ENCODE results near the gene THYN1.

- no peak for TF ChIP-seq EZH2 (conservative IDR thresholded peaks at IDR 0.05; ENCODE audit: low read depth, low read length)
- TF ChIP-seq SMYD3 (CRISPR knock-in tag; IDR thresholded peaks at IDR 0.05), result no peak
- TF ChIP-seq ZNF784 (CRISPR knock-in tag; IDR thresholded peaks at IDR 0.05; ENCODE audit: borderline replicate concordance), result no peak
- no peak for TF ChIP-seq HNF4G (IDR thresholded peaks at IDR 0.05; ENCODE audit: borderline replicate concordance, low read depth, low read length)
- TF ChIP-seq HNF4G (CRISPR knock-in tag; IDR thresholded peaks at IDR 0.05; ENCODE audit: borderline replicate concordance, low read depth), result no peak
- no peak for TF ChIP-seq ZNF430 (CRISPR knock-in tag; IDR thresholded peaks at IDR 0.05)
- TF ChIP-seq SP1 (IDR thresholded peaks at IDR 0.05), result no peak
- TF ChIP-seq SP1 (CRISPR knock-in tag; IDR thresholded peaks at IDR 0.05), result no peak
- TF ChIP-seq RFX5 (IDR thresholded peaks at IDR 0.05; ENCODE audit: low read depth, low read length), result no peak
- no peak for TF ChIP-seq MED1 (CRISPR knock-in tag; IDR thresholded peaks at IDR 0.05)
These were observed 23.9 kb downstream of the THYN1 start for GRCh38 chr11:134229126-134229790.
